ENCODE measurements around the gene PLIN5.

Gene PLIN5

GRCh38 chr19:4522291-4523002 lies 12.6 kb downstream of the PLIN5 start:
- no peak for DNase-seq (ENCODE audit: low spot score)

- no peak for DNase-seq (ENCODE audit: low spot score)
Observed at GRCh38 chr19:4521888-4522242, 13.2 kb downstream of the PLIN5 start.

GRCh38 chr19:4521170-4521887 lies 13.7 kb downstream of the PLIN5 start:
- no peak for DNase-seq (ENCODE audit: low spot score)

- DNase-seq (ENCODE audit: low spot score) = no peak
Observed at GRCh38 chr19:4519521-4520277, 15.3 kb downstream of the PLIN5 start.

GRCh38 chr19:4519172-4519496 lies 15.9 kb downstream of the PLIN5 start:
- DNase-seq (ENCODE audit: low spot score) = no peak

- DNase-seq (ENCODE audit: low spot score) = no peak
Observed at GRCh38 chr19:4518345-4519171, 16.5 kb downstream of the PLIN5 start, which contains the start of gene PLIN4. TSS of gene PLIN4 (minus strand) at chr19:4518486. CDS start at chr19:4518272, 214 bp downstream.

GRCh38 chr19:4517451-4518057 lies 17.5 kb downstream of the PLIN5 start:
- no peak for DNase-seq (ENCODE audit: low spot score)

GRCh38 chr19:4516939-4517300 lies 18.1 kb downstream of the PLIN5 start:
- no peak for DNase-seq (ENCODE audit: low spot score)

- no peak for DNase-seq (ENCODE audit: low spot score)
Observed at GRCh38 chr19:4516199-4516938, 18.7 kb downstream of the PLIN5 start.

GRCh38 chr19:4515732-4516131 lies 19.3 kb downstream of the PLIN5 start:
- no peak for DNase-seq (ENCODE audit: low spot score)

GRCh38 chr19:4513248-4513647 lies 21.8 kb downstream of the PLIN5 start:
- DNase-seq (ENCODE audit: low spot score) = no peak

- no peak for DNase-seq (ENCODE audit: low spot score)
Observed at GRCh38 chr19:4512070-4512469, 23.0 kb downstream of the PLIN5 start.

- DNase-seq (ENCODE audit: low spot score) = no peak
Observed at GRCh38 chr19:4511300-4512054, 23.5 kb downstream of the PLIN5 start.

- DNase-seq (ENCODE audit: low spot score) = no peak
Observed at GRCh38 chr19:4510435-4511255, 24.4 kb downstream of the PLIN5 start.

- DNase-seq (ENCODE audit: low spot score) = no peak
Observed at GRCh38 chr19:4508698-4509097, 26.3 kb downstream of the PLIN5 start.

- no peak for DNase-seq (ENCODE audit: low spot score)
Observed at GRCh38 chr19:4507804-4508203, 27.2 kb downstream of the PLIN5 start.

- DNase-seq (ENCODE audit: low spot score) = no peak
Observed at GRCh38 chr19:4507150-4507452, 27.9 kb downstream of the PLIN5 start.

GRCh38 chr19:4506449-4507149 lies 28.4 kb downstream of the PLIN5 start:
- no peak for DNase-seq (ENCODE audit: low spot score)
